Skin epidermis (tissue), 12 donors: ENCODE results near the gene ZNF415.
"Not testable (repeated sequence)": the region's sequence is repeated elsewhere in the genome, so short reads cannot be mapped to it uniquely, and the experiment has no call there.

Source experiments
- H3K27ac ChIP-seq, 21 experiments: fragments of 200-600 bp; sonication (generic) in 11 of 21; one replicate each; pipeline ENCODE4 v1.5.0; 2020; ENCODE audit warnings: mild to moderate bottlenecking in 3 of 21, inconsistent platforms in 2 of 21, moderate library complexity in 2 of 21
- H3K4me3 ChIP-seq, 7 experiments: fragments of 200-600 bp; sonication (generic) in 2 of 7; one replicate each; pipeline ENCODE4 v1.5.0; 2020; ENCODE audit warnings: inconsistent platforms in 2 of 7, mild to moderate bottlenecking in 2 of 7, moderate library complexity in 1 of 7

ZNF415 gene

DNA sequence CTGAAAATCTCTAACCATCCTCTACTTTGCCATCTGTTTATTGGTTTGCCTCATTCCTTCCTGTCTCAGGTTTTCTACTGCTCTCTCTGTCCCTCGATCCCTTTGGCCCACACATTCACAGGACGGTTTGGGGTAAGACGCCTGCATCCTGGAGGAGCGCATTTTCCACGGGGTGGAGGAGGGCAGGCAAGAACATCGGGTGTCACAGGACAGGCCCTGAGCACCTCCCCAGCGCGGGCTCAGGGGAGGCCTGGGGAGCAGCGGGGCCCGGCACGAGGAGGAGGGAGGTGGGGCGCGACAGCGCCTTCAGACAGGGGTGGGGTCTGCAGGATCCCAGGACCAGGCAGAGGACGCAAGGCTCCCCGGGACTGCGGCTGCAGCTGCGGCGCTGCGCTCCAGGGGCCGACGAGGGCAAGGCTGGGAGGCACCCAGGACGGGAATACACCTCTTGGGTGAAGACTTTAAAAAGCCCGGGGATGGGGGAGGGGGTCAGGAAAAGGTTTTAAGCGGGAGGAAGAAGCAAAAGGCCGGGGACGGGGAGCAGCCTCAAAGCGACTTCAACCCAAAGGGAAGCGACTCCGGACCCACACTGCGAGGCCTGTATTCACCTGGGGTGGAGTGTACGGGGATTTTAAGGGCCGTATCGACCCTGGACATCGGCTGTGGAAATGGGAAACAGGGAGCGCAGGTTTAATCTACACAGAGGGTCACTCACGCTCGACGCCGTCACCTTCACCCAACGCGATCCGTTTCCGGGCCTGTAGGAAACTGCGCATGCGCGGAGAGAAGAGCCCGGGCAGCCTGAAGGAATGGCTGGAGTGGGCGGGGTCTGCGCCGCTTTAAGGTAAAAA is at the start of gene ZNF415:
Gene ZNF415, minus strand, starts transcription at position 770 of the 851 bp plus-strand sequence. CDS start 10,234 bp downstream, outside the sequence.
- H3K4me3 ChIP-seq, result peak within 1 kb of the TSS; percentile 38 to 60 (median 42)
- peak within 1 kb of the TSS in 15 of 21 experiments; percentile 2 to 81 (median 59) for H3K27ac ChIP-seq

DNA sequence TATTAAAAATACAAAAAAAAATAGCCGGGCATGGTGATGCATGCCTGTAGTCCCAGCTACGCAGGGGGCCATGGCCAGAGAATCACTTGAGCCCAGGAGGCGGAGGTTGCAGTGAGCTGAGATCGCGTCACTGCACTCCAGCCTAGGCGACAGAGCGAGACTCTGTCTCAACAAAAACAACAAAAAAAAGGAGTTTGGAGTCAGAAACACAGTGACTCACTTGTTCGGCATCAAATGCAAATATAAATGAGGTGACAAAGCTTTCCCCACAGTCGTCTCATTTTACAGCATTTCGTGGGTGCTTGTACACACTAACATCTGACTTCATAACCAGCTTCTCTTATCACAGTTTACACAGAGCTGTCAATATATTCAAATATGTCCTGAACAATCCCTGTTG is 49.5 kb upstream of the ZNF415 start:
- no peak overlapping the region for H3K4me3 ChIP-seq
- H3K27ac ChIP-seq, result no peak overlapping the region

DNA sequence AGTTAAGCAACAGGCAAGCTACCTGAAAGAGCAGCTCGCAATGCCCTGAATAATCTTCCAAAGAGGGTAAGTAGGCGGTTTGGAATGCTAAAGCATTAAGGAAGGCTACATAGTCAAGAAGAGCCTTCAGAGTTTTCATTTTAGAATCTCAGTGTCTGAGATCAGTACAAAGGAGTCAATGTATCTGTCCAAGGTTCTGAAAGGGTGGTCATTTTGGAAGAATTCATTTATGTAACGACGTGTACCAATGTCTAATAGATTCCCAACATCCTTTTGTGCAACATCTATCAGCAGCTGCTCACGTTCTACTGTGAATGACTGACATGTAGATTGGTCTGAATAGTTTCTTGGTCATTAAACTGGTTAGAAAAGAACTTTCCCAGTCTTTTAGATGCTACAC is 45.3 kb upstream of the ZNF415 start:
- Histone ChIP-seq H3K4me3 (no peak overlapping the region), H3K27ac (no peak overlapping the region)

DNA sequence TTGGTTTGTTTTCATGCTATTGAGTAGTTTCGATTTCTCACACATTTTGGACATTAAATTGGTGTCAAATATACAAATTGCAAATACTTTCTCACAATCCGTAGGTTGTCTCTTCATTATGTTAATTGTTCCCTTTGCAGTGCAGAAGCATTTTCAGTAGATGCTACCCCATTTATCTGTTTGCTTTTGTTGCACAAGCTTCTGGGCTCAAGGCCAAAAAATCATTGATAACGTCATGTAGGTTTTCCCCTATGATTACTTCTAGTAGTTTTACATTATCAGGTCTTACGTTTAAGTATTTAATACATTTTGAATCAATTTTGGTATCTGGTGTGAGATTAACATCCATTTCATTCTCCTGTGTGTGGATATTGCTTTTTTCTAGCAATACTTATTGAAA is 40.2 kb upstream of the ZNF415 start:
- no peak overlapping the region for H3K4me3 ChIP-seq
- H3K27ac ChIP-seq, result no peak overlapping the region

DNA sequence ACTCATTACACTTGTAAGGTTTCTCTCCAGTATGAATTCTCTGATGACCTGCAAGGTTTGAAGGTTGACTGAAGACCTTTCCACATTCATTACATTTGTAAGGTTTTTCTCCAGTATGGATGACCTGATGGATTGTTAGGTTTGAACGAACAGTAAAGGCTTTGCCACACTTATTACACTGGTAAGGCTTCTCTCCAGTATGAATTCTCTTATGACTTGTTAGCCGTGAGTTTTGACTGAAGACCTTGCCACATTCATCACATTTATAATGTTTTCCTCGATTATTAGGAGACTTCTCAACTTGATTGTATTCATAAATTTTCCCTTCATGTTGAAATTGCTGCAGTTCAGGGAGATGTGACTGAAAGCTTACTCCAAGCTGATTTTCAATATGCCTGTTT is 33.0 kb upstream of the ZNF415 start:
- no peak overlapping the region for H3K4me3 ChIP-seq

DNA sequence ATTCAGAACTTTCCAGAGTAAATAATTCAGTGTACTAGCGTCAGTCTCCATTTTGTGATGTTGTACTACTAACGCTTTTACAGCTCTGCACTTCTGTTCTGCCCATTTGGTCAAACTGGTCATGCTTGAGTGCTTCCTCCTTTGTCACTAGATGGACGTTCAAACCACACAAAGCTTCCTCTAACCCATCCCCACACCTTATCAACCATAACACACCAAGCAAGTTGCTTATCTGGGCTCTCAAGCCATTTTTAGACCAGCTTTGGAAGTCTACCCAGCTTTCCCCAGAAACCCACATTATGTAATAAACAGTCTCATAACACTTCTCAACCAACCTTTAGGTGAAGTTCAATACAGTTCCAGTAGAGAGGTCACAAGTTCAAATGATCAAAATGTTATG is 28.4 kb upstream of the ZNF415 start:
- H3K4me3 ChIP-seq, result no peak overlapping the region
- H3K27ac ChIP-seq, result no peak overlapping the region

More for the DNA sequence above, 33.0 kb upstream of the ZNF415 start:
- H3K27ac ChIP-seq, result no peak overlapping the region

DNA sequence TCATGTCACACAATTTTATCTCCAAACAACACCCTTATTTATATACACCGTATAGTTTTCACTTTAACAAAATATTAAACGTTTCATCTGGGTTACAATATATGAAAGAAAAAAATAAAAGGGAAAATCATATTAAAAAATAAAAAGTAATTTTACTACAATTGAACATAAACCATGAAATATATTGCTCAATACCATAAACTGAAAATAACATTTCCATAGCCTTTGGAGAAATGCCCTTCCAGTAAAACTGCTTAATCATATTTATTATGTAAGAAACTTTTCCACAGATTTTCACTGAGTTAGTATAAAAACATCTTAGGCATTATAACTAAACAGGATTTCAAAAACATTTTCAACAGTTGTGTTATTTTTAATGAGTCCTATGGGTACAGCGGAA is 27.6 kb upstream of the ZNF415 start:
- H3K4me3 ChIP-seq, result no peak overlapping the region

DNA sequence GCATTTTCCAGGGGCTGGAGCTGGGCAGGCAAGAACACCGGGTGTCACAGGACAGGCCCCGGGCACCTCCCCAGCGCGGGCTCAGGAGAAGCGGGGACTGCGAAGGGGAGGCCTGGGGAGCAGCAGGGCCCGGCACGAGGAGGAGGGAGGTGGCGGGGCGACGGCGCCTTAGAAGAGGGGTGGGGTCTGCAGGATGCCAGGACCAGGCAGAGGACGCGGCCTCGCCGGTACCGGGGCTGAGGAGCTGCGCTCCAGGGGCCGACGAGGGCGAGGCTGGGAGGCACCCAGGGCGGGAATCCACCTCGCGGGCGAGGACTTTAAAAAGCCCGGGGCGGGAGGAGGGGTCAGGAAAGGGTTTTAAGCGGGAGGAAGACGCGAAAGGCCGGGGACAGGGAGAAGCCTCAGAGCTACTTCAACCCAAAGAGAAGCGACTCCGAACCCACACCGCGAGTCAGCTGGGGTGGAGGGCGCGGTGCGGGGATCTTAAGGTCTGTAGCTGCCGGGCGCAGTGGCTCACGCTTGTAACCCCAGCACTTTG is 25.5 kb upstream of the ZNF415 start:
- H3K27ac ChIP-seq, result peak overlapping the region in 19 of 21 experiments; percentile 25 to 88 (median 65)
- H3K4me3 ChIP-seq, result peak overlapping the region; percentile 51 to 65 (median 57)

More for the DNA sequence above, 27.6 kb upstream of the ZNF415 start:
- H3K27ac ChIP-seq, result no peak overlapping the region

DNA sequence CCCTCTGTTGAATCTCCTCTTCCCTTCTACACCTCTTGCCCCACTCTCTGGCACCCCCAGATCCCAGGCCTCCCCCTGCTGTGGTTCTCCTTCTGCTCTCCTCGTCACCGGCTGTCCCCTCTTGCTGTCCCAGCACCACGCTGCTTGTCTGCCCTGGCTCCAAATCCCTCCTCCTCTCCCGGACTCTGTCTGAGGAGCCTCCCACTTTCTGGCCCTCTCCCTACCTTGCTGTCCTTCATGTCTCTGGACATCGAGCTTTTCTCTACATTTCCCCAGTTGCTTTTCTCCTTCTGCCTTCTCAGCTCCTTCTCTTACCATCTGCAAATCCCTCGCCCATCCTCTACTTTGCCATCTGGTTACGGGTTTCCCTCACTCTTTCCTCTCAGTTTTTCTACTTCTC is 24.9 kb upstream of the ZNF415 start:
- Histone ChIP-seq H3K27ac (peak overlapping the region in 11 of 21 experiments; percentile 29 to 88 (median 74)), H3K4me3 (peak overlapping the region; percentile 51 to 65 (median 57))

DNA sequence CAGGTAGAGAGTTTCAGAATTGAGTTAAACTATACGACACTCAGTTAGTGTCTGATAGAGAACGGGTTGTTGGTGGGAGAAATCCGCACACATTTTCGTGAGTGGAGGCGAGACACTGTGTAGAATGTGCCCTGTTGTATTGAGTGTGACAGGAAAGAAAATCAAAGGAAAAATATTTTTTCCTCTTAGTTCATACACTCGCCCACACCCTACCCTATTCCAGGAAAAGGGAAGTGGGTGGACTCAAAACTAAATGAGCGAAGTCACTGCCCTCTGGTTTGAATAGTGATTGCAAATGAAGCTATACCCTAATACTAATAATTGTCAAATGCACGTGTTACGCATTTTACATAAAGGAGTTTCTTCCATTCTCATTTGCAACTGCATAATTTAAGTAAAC is 24.1 kb upstream of the ZNF415 start:
- peak overlapping the region in 2 of 21 experiments; percentile 4 to 42 for H3K27ac ChIP-seq

DNA sequence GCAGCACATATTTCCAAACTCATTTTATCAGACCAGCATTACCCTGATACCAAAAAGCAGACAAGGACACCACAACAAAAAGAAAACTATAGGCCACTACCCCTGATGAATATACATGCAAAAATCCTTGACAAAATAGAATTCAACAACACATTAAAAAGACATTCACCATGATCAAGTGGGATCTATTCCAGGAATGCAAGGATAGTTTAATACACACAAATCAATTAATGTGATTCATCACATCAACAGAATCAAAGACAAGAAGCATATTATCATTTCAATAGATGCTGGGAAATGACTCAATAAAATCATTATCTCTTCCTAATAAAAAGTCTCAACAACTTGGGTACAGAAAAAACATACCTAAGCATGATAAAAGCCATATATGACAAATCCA is 14.9 kb upstream of the ZNF415 start:
- no peak overlapping the region for H3K27ac ChIP-seq
- H3K4me3 ChIP-seq, result no peak overlapping the region

More for the DNA sequence above, 24.1 kb upstream of the ZNF415 start:
- no peak overlapping the region for H3K4me3 ChIP-seq

DNA sequence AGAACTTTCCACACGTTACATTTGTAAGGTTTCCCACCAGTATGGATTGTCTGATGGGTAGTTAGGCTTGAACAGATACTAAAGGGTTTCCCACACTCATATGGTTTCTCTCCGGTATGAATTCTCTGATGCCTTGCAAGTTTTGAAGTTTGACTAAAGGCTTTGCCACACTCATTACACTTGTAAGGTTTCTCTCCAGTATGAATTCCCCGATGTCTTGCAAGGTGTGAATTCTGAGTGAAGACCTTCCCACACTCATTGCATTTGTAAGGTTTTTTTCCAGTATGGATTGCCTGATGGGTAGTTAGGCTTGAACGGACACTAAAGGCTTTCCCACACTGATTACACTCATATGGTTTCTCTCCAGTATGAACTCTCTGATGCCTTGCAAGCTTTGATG is 7.6 kb upstream of the ZNF415 start:
- no peak overlapping the region for H3K4me3 ChIP-seq
- H3K27ac ChIP-seq, result no peak overlapping the region

DNA sequence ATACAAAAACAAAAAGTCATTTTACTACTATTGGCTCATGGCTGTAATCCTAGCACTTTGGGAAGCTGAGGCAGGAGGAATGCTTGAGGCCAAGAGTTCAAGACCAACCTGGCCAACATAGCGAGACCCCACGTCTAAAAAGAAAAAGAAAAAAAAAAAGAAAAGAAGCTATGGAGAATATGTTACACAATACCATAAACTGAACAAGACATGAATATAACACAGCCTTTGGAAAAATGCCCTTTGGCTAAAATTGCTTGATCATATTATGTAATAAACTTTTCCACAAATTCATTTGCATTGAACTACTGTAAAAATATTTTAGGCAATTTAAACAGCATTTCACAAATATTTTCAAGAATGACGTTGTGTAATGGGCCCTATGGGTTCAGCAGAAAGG is 3.7 kb upstream of the ZNF415 start:
- Histone ChIP-seq H3K4me3 (no peak overlapping the region), H3K27ac (no peak overlapping the region)

DNA sequence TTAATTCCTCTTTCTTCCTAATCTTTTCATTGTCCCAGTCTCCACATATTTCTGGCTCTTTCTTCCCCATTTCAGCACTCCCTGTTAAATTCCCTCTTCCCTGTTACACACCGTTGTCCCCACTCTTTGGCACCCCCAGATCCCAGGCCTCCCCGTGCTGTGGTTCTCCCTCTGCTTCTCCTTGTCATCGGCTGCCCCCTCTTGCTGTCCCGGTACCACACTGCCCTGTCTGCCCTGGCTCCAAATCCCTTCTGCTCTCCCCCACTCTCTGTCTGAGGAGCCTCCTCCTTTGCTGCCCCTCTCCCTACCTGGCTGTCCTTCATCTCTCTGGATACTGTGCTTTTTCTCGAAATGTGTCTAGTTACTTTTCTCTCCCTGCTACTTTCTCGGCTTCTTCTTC is 983 bp downstream of the ZNF415 start:
- Histone ChIP-seq H3K27ac (peak overlapping the region in 2 of 21 experiments; percentile 59 to 79), H3K4me3 (peak overlapping the region in 4 of 7 experiments; percentile 39 to 60 (median 45))

DNA sequence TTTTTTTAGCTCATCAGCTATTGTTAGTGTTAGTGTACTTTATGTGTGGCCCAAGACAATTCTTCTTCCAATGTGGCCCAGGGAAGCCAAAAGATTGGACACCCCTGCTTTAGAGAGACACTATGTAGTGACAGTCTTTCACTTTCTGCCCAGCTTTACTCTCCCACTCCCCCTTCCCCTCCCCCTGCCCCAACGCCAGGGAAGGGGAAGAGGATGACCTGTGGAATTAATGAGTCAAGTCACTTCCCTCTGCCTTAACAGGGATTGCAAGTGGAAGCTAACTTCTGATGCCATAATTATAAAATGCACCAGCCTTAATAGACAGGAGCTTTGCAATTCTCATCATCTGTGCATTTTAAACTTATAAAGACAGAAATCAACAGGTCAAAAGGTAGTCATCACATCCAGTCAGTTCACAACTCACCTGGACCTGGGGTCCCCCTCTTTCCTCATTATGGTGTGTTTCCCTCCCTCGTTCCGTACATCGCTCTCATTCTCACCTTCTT is 1.6 kb downstream of the ZNF415 start:
- Histone ChIP-seq H3K27ac (no peak overlapping the region), H3K4me3 (no peak overlapping the region)

DNA sequence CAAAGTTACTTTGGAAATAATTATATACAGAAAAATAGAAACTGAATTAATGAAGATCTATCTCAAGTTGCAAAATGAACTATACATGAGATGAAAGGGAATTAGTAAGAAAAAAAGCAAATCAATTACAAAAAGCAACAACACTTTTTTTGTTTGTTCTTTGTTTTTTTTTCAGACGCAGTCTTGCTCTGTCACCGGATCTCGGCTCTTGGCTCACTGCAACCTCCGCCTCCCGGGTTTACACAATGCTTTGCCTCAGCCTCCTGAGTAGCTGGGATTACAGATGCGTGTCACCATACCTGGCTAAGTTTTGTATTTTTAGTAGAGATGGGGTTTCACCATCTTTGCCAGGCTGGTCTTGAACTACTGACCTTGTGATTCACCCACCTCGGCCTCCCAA is 2.2 kb downstream of the ZNF415 start:
- Histone ChIP-seq H3K27ac (no peak overlapping the region), H3K4me3 (no peak overlapping the region)

DNA sequence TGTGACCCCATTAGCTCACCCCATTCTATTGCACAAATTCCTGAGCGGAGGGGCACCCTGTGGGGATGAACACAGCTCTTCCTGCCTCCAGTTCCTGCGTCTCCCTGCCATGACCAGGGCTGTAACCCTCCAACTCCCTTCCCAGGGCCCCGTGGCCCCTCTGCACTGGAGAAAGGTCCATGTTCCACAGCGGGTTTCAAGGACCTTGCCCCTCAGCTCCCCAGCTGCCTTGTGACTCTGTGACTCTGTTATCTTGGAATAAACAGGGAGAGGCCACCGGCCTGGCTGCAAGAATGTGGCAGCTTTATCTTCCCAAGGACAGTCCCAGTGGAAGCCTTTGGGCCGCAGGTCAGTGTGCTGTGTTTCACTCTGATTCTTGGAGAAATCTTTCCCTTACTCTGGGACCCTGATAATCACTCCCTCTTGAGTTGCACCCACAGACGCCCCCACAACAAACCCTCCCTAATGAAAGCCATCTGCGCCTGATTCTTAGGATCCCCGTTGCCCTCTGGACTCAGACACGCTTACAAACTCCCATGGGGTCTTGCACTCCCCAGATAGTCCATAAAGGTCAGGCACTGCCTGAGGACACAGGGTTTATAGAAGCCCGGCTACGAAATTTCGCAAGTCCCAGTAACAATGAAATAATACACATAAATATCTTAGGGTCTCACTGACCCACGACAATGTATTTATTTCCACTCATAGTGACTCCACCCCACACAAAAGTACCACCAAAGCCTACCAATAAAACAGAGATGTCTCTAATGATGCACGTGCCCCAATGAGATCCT is 5.8 kb downstream of the ZNF415 start:
- H3K27ac ChIP-seq, H3K4me3 ChIP-seq: not testable (repeated sequence)

DNA sequence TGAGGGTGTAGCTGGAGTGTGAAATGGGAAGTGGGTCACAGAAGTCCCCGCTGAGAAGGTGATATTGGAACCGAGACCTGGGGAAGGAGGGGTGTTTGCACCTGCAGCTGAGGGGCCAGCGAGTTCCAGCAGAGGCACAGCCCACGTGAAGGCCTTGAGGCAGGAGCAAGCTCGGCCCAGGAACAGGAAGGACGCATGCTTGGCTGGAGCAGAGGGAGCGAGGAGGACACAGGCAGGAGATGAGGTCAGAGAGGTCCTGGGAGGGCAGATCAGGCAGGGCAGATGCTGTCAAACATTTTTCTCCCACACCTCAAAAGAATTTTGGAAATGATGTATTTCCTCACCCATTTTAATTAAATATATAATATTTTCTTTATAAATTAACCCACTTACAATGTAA is 9.3 kb downstream of the ZNF415 start:
- Histone ChIP-seq H3K27ac (no peak overlapping the region), H3K4me3 (no peak overlapping the region)

DNA sequence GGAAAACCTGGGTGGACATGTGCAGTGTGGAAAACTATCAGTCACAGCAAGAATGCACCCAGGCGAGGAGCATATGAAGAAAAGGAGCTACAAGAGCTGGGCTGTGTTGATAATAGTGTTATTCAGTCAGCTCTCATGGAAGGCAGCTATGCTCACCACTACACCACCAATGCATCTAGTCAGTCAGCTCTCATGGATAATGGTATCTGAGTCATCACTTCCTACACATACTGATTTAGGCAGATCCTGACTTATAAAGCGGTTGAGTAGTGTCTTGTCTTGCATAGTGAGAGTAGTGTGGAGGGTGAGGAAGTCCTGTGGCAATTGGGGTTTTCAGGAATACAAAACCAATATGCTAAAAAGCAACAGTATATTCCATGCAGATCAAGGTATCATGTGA is 20.4 kb downstream of the ZNF415 start:
- H3K27ac ChIP-seq, result no peak overlapping the region
- H3K4me3 ChIP-seq, result no peak overlapping the region

DNA sequence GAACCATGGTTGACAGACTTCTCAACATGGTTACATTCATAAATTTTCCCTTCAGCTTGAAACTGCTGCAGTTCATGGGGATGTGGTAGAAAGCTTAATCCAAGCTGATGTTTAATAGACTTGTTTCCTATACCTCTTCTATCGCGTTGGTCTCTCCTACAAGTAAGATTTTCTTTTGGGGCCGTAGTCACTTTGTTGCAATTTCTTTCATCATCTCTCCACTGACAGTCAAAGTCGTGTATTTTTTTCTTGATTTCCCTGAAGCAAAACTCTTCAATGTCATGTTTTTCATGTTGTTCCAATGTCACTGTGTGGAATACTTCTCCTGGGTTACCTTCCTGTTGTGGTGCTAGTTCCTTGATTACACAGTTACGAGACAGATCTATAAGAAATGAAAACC is 23.2 kb downstream of the ZNF415 start:
- H3K27ac ChIP-seq, result no peak overlapping the region
- no peak overlapping the region for H3K4me3 ChIP-seq
